A673 (cell line): ENCODE measurements around the gene PIK3C2A. TPM values are rescaled to one million over a fixed set of nuclear protein-coding genes. Genes with fewer than 3 reads are reported as not detected.
"Not testable (repeated sequence)": the region's sequence is repeated elsewhere in the genome, so short reads cannot be mapped to it uniquely, and the experiment has no call there.

Experiments
- BruUV-seq: library from RNA; stranded (reverse); fragments of 400-500 nt; replicated peaks from 2 replicates; lab custom pipeline; 2021; lab: Mats Ljungman, UMichigan
- CTCF ChIA-PET: fragments of 300-600 bp; sonication (Branson Sonifier 250); formaldehyde crosslinking; loops from one replicate; lab custom pipeline; 2022; ENCODE audit warnings: antibody characterized with exemption; lab: Charles Lee
- POLR2A ChIA-PET: fragments of 300-600 bp; sonication (Branson Sonifier 250); formaldehyde crosslinking; loops from one replicate; lab custom pipeline; 2022; ENCODE audit warnings: antibody characterized with exemption; ENCODE audit not compliant: low non-redundant PET; lab: Charles Lee
- DNase-seq: peaks from one replicate; pipeline ENCODE4 v3.0.0-alpha.2; 2015; ENCODE audit warnings: low spot score
- H3K27ac ChIP-seq: fragments of 200-600 bp; sonication (generic); 2 replicates; pipeline ENCODE4 v1.5.1; 2016; ENCODE audit warnings: mixed run types, low read depth, mild to moderate bottlenecking, mixed read lengths, antibody characterized with exemption, low read length; ENCODE audit not compliant: poor library complexity, severe bottlenecking
- H3K27me3 ChIP-seq: fragments of 200-600 bp; sonication (generic); replicated peaks from 2 replicates; pipeline ENCODE4 v1.6.1; 2017; ENCODE audit warnings: mixed run types, low read depth, mild to moderate bottlenecking, mixed read lengths, antibody characterized with exemption, low read length; ENCODE audit not compliant: insufficient read depth, poor library complexity
- H3K36me3 ChIP-seq: fragments of 200-600 bp; sonication (generic); 2 replicates; pipeline ENCODE4 v1.6.1; 2016; ENCODE audit warnings: mixed run types, mild to moderate bottlenecking, mixed read lengths, antibody characterized with exemption, low read length; ENCODE audit not compliant: insufficient read depth, poor library complexity, severe bottlenecking
- H3K4me1 ChIP-seq: fragments of 200-600 bp; sonication (generic); 2 replicates; pipeline ENCODE4 v1.6.1; 2017; ENCODE audit warnings: mixed run types, mild to moderate bottlenecking, mixed read lengths, antibody characterized with exemption, low read length; ENCODE audit not compliant: insufficient read depth, poor library complexity, severe bottlenecking
- H3K4me3 ChIP-seq: fragments of 200-600 bp; sonication (generic); 2 replicates; pipeline ENCODE4 v1.5.1; 2016; ENCODE audit warnings: low read depth, mixed run types, mild to moderate bottlenecking, mixed read lengths, low read length; ENCODE audit not compliant: poor library complexity, severe bottlenecking
- H3K9me3 ChIP-seq: fragments of 200-600 bp; sonication (generic); 2 replicates; pipeline ENCODE4 v1.6.1; 2016; ENCODE audit warnings: mixed run types, low read depth, mild to moderate bottlenecking, mixed read lengths, antibody characterized with exemption, low read length; ENCODE audit not compliant: poor library complexity, severe bottlenecking
- CTCF ChIP-seq: fragments of 300-800, 200-600 bp; sonication (generic); conservative IDR thresholded peaks from 2 replicates; pipeline ENCODE4 v1.5.1; 2017; ENCODE audit warnings: low read depth, mild to moderate bottlenecking, antibody characterized with exemption, low read length, moderate library complexity, mixed read lengths
- EZH2 ChIP-seq: fragments of 200-600 bp; sonication (generic); IDR thresholded peaks from 2 replicates; pipeline ENCODE4 v1.6.1; 2017; ENCODE audit warnings: borderline replicate concordance, low read depth, mild to moderate bottlenecking, mixed read lengths, antibody characterized with exemption, low read length; ENCODE audit not compliant: poor library complexity, severe bottlenecking
- intact Hi-C: fragments of 100-400 bp; cut with micrococcal nuclease; formaldehyde crosslinking; loops from one replicate; pipeline ENCODE4 v1.10.0; 2022; ENCODE audit not compliant: unreplicated experiment
- total RNA-seq: library from RNA; stranded (reverse); gene quantifications from 2 replicates; pipeline ENCODE4 v1.2.3, GENCODE V29; 2021

Gene PIK3C2A
- total RNA-seq, 1 experiment from 2014 or later = 44.2 TPM

- ChIA-PET POLR2A (no interaction called here), CTCF (no interaction called here)
- no peak for DNase-seq
- Histone ChIP-seq H3K9me3 (no peaks in the 10 kb centered on the region), H3K27ac (no peak overlapping the region), H3K4me3 (no peak overlapping the region), H3K36me3 (no peaks in the 10 kb centered on the region), H3K4me1 (no peaks in the 10 kb centered on the region), H3K27me3 (no peaks in the 10 kb centered on the region)
- TF ChIP-seq EZH2 = no peak
- no peak for TF ChIP-seq CTCF
- intact Hi-C loops = no loop called here
- BruUV-seq = no TSS peak
These were observed 44.9 kb upstream of the PIK3C2A start for GRCh38 chr11:17252704-17253103.

GRCh38 chr11:17250561-17251350 is 43.0 kb upstream of the PIK3C2A start:
- Histone ChIP-seq H3K27ac (no peak overlapping the region), H3K4me3 (no peak overlapping the region), H3K9me3 (no peaks in the 10 kb centered on the region), H3K4me1 (no peaks in the 10 kb centered on the region), H3K27me3 (no peaks in the 10 kb centered on the region), H3K36me3 (no peaks in the 10 kb centered on the region)
- no peak for TF ChIP-seq EZH2
- TF ChIP-seq CTCF = no peak
- ChIA-PET CTCF (interaction anchor here (0.6 to 0.7 kb wide), 2 partner anchors 17 to 29 kb away, joined by 4 to 6 read pairs; no protein-coding TSS in a partner anchor), POLR2A (no interaction called here)
- intact Hi-C loops = no loop called here
- no TSS peak for BruUV-seq
- no peak for DNase-seq

GRCh38 chr11:17244046-17244445 is 36.3 kb upstream of the PIK3C2A start:
- no peaks in the 10 kb centered on the region for H3K27me3 ChIP-seq
- no peaks in the 10 kb centered on the region for H3K9me3 ChIP-seq
- intact Hi-C loops = no loop called here
- no peak overlapping the region for H3K4me3 ChIP-seq
- BruUV-seq = no TSS peak
- ChIA-PET CTCF (no interaction called here), POLR2A (no interaction called here)
- DNase-seq = no peak
- H3K27ac ChIP-seq = no peak overlapping the region
- no peak for TF ChIP-seq CTCF
- TF ChIP-seq EZH2 = no peak
- no peaks in the 10 kb centered on the region for H3K36me3 ChIP-seq
- H3K4me1 ChIP-seq = no peaks in the 10 kb centered on the region

GRCh38 chr11:17242954-17243353 is 35.2 kb upstream of the PIK3C2A start:
- POLR2A ChIA-PET, BruUV-seq, H3K27ac ChIP-seq, intact Hi-C loops, H3K27me3 ChIP-seq, CTCF ChIA-PET, H3K36me3 ChIP-seq, H3K4me3 ChIP-seq, DNase-seq, H3K4me1 ChIP-seq, H3K9me3 ChIP-seq: not testable (repeated sequence)
